Activated T-helper 1 cell treated with Interleukin-2 at 50 U/mL for 16 hours (primary cell): ENCODE data around the gene S100A7.
"Not testable (repeated sequence)": the region's sequence is repeated elsewhere in the genome, so short reads cannot be mapped to it uniquely, and the experiment has no call there.

Experiments used
- DNase-seq: peaks from one replicate; pipeline ENCODE4 v3.0.0-alpha.2; 2020; ENCODE audit warnings: low read depth

Gene S100A7

DNA sequence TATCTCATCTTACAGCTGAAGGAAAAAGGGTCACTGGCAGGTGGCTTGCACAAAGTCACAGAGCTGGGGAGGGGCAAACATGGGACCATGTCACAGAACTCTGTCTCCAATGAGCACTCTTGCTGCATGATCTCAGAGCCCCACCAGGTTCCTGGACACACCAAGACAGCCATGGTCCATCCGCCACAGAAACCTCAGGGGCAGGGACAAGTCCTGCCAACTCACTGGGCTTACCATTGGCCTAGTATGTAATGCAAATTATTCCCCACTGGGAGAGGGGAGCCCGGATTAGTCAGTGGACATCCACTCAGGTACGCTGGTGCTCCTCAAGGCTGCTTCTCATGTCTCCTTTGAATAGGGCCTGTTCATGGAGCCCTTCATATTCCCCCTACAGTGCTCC is 29.9 kb downstream of the S100A7 start:
- DNase-seq: no peak

DNA sequence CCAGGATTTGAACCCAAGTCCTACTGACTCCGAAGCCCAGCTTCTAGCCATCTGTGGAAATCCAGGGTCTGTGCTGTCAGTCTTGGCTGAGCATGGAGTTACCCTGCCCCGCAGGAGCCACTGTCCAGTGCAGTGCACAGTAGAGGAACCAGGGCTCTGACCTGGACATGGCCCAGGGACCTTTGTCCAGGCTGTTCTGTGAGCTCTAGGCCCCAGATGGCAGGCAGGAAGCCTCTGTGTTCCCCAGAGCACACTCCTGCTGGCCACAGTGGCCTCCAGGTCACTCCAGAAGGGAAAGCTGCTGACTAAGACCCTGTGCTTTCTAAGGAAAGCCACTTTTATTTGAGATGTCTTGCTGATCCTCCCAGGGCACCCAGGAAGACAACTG is 30.3 kb downstream of the S100A7 start:
- no peak for DNase-seq

DNA sequence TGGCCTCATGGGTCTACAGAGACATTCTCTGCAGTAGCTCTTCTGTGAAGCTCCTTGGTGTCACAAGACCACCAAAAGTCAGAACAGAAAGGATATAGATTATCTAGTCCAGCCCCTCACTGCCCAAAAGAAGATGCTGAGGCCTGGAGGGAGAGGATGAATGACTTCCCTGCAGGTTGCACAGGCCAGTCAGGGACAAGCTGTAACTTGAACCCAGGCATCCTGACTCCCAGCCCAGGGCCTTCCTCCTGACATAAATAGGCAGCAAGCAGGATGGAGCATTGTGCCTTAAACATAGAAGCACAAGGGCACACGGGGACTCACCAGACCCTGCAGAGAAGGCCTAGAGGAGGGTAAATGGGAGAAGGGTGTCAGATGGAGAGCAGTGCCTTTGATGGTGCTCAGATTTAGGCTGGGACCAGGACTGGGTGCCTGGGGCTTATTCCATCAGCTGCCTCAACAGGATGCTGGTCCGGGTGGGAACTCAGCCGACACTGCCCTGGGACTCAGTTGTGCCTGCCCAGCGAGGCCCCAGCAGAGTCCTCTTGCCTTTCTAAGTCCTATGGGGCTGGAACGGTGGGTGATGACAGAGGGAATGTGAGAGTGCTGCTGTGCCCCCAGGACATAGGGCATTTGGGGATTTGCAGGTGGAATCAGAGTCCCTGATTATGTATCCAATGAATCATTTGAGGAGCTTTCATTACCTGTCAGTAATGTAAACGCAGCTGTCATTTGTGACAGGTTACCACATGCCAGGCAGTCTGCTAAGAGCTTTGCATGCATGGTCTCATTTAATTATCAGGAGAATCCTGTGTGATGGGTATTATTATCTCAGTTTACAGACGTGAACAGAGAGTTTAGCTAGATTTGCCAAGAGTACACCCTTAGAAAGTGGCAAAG is 30.9 kb downstream of the S100A7 start:
- no peak for DNase-seq

GRCh38 chr1:153428791-153429190 is 31.7 kb downstream of the S100A7 start:
- DNase-seq: no peak

GRCh38 chr1:153428073-153428638 is 32.3 kb downstream of the S100A7 start:
- DNase-seq: no peak

- no peak for DNase-seq
Observed at GRCh38 chr1:153426809-153427208, 33.6 kb downstream of the S100A7 start.

DNA sequence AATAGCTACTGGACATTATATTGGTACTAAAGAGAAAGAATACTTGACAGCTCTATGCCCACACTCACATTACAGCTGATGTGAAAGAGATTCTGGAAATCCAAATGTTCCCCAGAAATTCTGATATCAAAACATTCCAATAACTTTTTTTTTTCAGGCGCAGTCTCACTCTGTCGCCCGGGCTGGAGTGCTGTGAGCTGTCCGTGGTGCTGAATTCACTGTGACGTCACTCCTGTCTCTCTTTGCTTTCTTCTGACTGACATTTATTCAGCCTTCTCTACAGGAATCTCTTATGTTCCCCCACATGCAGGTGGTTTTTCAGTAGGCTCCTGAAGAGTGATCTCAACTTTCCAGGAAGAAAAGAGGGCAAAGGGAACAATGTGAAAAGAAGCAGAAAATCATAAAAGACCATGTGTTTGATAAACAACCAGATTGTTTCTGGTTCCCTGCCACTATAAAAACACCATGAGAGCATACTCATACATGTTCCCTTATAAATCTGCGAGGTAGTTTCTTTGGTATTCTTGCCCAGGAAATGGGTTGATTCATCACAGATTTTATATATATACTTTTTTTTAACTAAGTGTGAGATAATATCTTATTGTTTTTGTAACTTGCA is 37.9 kb downstream of the S100A7 start:
- DNase-seq: peak; percentile 32

GRCh38 chr1:153420306-153420705 is 40.1 kb downstream of the S100A7 start:
- no peak for DNase-seq

DNA sequence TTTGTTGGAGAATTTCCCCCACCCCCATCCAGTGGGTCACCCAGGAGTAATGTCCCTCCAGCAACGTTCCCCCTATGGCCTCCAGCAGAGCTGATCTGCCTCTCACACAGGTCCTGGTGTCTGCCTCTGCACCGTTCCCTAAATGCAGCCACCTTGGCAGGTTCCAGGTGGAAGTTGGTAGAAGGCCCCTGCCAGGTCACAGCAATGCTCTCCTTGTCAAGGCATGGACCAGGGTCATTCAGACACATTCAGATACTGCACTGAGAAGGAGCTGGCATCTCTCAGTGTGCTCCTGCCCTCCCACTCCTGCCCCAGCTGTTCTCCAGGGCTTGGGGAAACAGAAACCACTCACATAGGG is 41.0 kb downstream of the S100A7 start:
- not testable (repeated sequence) for DNase-seq

DNA sequence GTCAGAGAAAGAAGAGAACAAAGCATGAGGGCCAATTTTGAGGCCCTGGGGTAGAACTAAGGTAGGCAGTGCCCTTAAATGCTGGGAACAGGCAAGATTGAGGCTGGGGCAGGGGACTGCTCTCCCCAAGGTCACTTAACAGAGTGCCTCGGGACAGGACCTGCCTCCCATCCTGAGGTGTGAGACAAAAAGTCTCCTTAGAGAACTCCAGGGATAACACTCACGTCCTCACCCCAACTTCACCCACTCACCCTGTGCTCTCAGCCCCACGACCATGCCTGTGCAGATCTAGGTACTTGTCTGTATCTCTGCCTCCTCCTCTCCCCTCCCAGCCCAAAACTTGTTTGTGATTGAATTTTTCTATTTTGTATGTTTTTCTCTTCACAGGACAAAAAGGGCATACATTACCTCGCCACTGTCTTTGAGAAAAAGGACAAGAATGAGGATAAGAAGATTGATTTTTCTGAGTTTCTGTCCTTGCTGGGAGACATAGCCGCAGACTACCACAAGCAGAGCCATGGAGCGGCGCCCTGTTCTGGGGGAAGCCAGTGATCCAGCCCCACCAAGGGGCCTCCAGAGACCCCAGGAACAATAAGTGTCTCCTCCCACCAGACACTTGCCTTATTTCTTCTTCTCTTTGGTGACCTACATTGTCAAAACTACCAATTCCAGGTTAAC is 41.6 kb downstream of the S100A7 start:
- not testable (repeated sequence) for DNase-seq

DNA sequence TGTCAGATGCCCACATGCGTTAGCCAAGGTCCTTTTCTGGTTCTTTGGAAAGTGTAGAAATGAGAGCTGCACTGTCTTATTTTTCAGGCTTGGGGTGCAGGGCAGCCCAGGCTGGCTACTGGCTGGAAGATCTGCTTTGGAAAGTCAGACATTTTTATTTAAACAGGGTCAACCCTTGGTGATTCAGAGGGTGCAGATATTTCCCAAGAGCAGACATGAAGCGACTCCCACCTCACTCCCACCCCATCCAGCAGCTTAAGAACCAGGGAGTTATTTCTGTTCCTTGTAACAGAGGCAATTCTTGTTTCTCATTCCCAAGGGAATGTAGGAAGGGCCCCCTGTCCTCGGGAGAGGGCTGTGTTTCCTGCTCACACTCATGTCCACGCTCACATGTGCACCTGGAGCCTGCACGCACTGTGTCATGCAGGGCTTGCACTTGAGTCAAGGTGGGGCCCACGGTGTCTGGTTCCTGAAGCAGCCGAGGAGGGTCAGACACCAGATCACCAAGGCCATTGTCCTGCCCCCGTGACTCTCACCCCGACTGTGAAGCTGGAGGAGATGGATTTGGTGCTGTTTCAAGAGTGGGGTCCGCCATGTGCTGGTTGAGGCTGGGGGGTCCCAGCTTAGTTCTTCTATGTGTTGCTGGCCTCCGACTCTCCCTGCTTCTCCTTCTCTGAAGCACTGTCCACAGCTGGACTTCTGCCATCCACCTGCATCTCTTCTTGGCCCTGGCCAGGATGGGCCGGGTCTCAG is 43.1 kb downstream of the S100A7 start:
- no peak for DNase-seq

DNA sequence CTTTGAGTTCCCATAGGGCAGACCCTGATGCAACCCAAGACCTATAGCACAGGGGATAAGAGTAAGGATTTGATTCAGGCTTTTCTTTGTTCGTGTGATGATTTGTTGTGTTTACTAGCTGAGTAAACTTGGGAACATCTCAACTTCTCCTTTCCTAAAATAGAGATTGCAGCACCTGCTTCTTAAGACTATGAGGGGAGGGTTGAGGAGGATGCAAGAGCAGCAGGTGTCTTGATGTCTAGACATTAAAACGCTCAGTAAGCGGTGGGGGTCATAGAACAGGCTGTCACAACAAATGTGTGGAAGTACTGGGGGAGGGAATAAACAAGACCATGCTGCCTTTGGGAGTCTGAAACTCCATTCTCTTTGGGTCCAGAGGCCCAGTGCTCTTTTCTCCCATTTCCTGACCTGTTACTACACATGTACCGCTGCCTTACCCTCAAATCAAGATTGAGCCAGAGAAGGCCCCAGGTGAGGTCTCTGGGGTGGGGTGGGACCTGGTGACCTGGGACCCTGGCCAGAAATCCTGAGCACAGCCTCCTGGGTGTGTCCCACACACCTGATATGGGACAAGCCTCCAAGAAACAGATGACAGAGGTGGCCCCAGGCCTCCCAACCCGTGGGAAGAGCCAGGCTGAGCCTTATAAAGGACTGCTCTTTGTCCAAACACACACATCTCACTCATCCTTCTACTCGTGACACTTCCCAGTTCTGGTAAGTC is 44.4 kb downstream of the S100A7 start, which contains the start of gene S100A7A:
Gene S100A7A (plus strand): TSS at position 671 of the 721 bp plus-strand sequence. CDS start 1,563 bp downstream, outside the sequence.
- DNase-seq: no peak

- not testable (repeated sequence) for DNase-seq
Observed at GRCh38 chr1:153413961-153414360, 46.5 kb downstream of the S100A7 start.
